A673 (cell line): ENCODE measurements around the gene HBS1L.

ENCODE experiments used
- EZH2 ChIP-seq: fragments of 200-600 bp; sonication (generic); IDR thresholded peaks from 2 replicates; pipeline ENCODE4 v1.6.1; 2017; ENCODE audit warnings: borderline replicate concordance, low read depth, mild to moderate bottlenecking, mixed read lengths, antibody characterized with exemption, low read length; ENCODE audit not compliant: poor library complexity, severe bottlenecking
- TF ChIP-seq, protein P1 (sequence below): fragments of 300-800, 200-600 bp; sonication (generic); conservative IDR thresholded peaks from 2 replicates; pipeline ENCODE4 v1.5.1; 2017; ENCODE audit warnings: low read depth, mild to moderate bottlenecking, antibody characterized with exemption, low read length, moderate library complexity, mixed read lengths

DNA sequence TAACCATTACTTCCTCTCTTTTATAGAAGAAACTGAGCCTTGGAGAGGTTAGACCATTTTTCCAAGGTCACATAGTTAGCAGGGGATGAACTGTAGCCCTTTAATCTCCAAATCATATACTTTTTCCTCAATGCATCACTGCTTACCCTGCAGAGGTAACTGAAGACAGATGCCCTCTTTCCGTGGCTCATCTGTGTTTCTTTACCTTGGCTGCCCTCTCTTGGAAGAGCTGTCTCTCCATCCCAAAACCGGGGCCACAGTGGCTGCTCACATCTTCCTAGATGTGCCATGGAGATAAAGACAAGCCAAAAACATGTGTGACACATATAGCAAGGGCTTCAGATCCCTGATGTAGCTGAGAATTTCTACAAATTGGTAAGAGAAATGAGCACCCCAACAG is 104.1 kb downstream of the HBS1L start:
- TF ChIP-seq, protein P1, sequence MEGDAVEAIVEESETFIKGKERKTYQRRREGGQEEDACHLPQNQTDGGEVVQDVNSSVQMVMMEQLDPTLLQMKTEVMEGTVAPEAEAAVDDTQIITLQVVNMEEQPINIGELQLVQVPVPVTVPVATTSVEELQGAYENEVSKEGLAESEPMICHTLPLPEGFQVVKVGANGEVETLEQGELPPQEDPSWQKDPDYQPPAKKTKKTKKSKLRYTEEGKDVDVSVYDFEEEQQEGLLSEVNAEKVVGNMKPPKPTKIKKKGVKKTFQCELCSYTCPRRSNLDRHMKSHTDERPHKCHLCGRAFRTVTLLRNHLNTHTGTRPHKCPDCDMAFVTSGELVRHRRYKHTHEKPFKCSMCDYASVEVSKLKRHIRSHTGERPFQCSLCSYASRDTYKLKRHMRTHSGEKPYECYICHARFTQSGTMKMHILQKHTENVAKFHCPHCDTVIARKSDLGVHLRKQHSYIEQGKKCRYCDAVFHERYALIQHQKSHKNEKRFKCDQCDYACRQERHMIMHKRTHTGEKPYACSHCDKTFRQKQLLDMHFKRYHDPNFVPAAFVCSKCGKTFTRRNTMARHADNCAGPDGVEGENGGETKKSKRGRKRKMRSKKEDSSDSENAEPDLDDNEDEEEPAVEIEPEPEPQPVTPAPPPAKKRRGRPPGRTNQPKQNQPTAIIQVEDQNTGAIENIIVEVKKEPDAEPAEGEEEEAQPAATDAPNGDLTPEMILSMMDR: no peak
- TF ChIP-seq EZH2: no peak
